NCI-H446 (cell line): Measurements from ENCODE around the gene OR4F15.

Experiments
- DNase-seq, 2 experiments: peaks; one replicate each; lab custom pipeline; 2025; lab: John Stamatoyannopoulos, UW

The OR4F15 gene

DNA sequence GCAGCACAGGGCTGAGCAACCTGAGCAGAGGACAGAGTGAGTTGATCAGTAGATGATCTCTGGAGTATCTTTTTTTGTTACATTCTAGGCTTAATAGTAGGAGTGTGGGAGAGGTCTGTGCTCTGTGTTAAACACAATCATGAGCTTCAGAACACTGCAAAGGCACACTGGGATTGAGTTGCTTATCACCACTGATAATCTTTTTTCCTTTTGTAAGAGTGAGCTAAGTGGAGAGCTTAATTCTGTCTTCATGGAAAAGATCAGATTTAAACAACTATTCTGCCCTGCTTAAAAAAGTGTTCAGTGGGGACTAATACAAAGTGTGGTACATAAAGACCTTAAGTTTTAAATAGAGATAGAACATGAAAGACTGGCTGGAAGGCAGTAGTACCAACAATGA is 7.6 kb upstream of the OR4F15 start:
- no peak for DNase-seq

DNA sequence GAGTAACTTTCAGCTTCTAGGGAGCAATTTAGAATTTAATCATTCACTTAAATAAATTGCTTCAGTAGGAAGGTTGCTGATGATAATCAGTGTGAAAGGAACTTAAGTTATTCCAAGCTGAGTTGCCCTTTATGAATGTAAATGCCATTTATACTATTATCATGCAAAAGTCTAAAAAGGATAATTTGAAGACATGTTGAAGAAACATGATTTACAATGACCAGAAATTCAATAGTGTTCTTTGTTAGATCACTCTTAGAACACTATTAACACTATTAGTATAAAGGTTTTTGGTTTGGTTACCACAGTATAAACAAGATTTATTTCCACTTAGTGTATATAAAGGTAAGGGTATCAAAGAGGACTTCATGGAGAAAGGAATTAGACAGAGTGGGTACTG is 7.1 kb upstream of the OR4F15 start:
- no peak for DNase-seq

- DNase-seq = no peak
Observed at GRCh38 chr15:101805605-101806345, 6.2 kb upstream of the OR4F15 start.

DNA sequence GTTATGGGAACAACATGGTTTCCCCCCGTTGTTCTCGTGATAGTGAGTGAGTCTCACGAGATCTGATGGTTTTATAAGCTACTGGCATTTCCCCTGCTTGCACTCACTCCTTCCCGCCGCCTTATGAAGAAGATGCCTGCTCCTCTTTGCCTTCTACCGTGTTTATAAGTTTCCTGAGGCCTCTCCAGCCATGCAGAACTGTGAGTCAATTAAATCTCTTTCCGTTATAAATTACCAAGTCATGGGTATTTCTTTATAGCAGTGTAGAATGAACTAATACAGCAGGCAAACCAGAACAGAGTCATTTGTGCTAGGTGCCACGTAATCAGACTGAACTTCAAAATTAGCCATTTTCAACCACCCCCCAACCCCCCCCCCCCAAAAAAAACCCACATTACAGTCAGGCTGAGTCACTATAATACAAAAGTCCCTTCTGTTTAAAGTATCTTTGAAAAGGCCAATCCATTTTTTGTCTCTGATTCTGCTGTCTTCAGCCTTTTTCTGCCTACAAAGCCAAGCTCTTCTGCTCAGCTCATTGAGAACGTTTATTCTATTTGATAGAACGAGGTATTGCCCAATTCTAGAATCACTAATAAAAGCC is 4.6 kb upstream of the OR4F15 start:
- DNase-seq = no peak

DNA sequence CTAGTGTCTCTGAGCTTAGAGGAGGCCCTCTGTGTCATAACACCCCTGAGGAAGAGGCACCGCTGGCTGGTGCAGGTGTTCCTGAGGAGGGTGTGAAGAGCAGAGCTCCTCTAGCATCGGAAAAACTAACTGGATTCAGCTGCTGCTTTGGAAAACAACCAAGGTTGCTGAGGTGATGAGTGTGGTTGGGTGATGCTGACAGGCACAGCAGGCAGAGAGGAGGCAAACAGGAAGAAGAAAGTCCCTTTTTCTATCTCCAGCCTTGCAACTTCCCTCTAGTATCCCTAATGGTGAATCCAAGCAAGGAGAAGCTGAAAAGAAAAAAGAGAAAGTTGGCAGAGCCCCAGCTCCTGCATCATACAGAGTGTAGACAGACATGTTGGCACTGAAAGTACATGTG is 3.8 kb upstream of the OR4F15 start:
- DNase-seq = peak in 1 of 2 experiments; percentile 0

GRCh38 chr15:101810456-101810855 is 1.5 kb upstream of the OR4F15 start:
- DNase-seq = no peak

- no peak for DNase-seq
Observed at GRCh38 chr15:101810876-101811275, 1.1 kb upstream of the OR4F15 start.

DNA sequence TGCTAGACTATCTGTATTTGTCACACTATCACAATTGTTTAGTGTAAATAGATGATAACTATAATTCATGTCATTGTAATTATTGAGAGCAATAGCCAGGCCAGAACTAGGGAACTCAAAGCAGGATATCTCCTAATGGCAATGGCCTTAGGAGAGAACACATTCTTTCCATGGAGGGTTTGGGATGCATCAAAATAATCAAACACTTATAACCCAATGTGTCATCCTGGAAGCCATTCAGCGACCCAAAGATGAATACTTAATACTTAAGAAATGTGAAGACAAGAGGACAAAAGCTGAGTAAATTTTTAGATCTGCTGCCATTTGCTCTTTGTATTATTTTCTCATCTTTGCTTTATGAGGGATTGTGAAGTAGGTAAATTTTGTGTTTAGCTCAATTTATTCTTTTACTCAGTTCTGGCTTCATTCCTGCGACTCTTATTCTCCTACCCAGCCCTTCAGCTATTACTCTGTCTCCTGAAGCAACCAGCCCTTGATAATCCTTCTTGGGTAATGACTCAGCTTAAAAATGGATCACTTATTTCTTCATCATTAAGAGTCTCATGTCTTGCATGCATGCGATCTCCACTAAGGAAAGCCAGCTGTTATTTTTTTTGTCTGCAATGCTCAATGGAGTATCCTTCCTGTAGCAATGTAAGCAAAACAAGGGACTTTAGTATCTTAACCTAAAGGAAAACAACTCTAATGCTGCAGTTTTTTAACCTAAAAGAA is 2.0 kb downstream of the OR4F15 start:
- DNase-seq = no peak

DNA sequence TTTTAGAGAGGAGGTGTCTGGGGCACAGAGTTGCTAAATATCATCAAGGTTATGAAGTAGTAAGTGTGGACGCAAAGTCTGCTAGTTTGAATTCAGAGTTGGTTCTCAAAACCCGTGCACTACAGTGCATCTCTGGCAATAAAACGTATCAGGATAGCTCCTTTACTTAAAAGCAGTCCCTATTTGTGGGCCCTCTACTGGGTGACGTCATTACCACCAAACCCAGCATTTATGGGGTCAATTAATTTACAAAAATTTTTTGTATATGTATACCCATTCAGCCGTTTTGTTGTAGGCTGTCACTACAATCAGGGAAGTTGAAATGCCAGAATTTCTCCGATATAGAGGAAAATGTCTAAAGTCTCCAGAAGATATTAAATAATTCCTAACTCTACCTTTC is 8.8 kb downstream of the OR4F15 start:
- no peak for DNase-seq

- no peak for DNase-seq
Observed at GRCh38 chr15:101827257-101827656, 15.3 kb downstream of the OR4F15 start.

GRCh38 chr15:101828774-101829173 is 16.8 kb downstream of the OR4F15 start:
- no peak for DNase-seq

DNA sequence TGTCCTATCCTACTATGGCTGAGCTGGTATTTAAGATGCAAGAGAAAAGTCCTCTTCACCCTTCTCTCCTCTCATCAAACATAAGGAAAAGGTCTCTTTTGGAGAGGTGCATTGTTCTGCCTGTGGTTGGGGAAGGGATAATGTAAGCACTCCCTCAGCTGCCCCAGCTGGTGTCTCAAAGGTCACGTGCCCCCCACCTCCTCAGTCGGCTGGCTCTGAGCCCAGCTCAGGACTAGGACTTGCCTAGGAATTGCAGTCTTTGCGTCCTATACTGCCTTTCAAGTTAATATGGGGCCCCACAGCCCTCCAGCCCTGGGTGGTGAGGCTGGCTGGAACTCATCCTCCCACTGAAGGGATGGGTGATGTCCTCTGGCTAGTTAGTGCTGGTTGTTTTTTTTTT is 29.7 kb downstream of the OR4F15 start:
- DNase-seq = no peak

GRCh38 chr15:101844916-101845315 is 32.9 kb downstream of the OR4F15 start:
- DNase-seq = no peak

- DNase-seq = no peak
Observed at GRCh38 chr15:101852356-101852755, 40.4 kb downstream of the OR4F15 start.
